Gastroesophageal sphincter (tissue), 3 donors: Measurements from ENCODE around the gene ACO1.

Source experiments
- EP300 ChIP-seq: sonication (generic); formaldehyde crosslinking; IDR thresholded peaks from one replicate; pipeline ENCODE4 v1.6.1; 2017; ENCODE audit warnings: antibody characterized with exemption, mild to moderate bottlenecking
- POLR2AphosphoS5 ChIP-seq: sonication (generic); formaldehyde crosslinking; IDR thresholded peaks from one replicate; pipeline ENCODE4 v1.6.1; 2017; ENCODE audit warnings: antibody characterized with exemption
- TF ChIP-seq, protein P1 (sequence below), 4 experiments: fragments of 200-600 bp in 2 of 4; fragments of 450-650 bp in 2 of 4; sonication (generic) in 1 of 4; IDR thresholded peaks; one replicate each; pipeline ENCODE4 v1.5.1; 2017 to 2019; ENCODE audit warnings: antibody characterized with exemption in 4 of 4, mild to moderate bottlenecking in 2 of 4, moderate library complexity in 2 of 4

DNA sequence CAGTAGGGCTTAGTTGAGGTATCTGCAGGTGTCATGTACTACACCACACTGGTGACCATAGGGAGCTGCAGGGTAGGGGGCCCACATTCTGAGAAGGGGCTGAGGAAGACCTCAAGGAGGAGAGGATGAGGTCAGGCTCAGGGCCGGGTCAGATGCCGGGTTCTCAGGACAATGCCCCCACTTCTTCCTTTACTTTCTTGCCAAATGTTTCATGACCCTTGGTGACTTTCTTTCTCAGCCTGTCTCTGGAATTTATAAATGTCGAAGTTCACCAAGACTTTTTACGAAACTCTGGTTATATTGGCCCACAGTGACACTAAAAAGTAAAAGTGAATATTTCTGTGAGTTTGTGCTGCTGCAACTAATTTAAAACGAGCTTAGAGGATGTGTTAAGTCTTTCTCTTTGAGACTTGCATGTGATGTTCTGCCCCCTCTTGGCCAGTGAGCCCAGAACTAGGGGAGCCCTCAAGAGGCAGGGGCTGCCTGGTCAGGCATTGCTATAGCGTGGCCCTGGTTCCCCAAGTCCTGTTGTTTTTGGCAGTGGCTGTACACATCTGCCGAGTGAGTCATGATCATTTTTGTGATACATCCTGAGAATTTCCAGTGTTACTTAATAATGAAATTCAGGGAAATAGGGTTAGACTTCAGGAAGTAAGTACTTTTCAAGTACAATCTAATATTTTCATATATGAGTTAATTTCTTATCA lies 11.2 kb downstream of the ACO1 start:
- TF ChIP-seq EP300 (no peak), POLR2AphosphoS5 (no peak)
- TF ChIP-seq, protein P1, sequence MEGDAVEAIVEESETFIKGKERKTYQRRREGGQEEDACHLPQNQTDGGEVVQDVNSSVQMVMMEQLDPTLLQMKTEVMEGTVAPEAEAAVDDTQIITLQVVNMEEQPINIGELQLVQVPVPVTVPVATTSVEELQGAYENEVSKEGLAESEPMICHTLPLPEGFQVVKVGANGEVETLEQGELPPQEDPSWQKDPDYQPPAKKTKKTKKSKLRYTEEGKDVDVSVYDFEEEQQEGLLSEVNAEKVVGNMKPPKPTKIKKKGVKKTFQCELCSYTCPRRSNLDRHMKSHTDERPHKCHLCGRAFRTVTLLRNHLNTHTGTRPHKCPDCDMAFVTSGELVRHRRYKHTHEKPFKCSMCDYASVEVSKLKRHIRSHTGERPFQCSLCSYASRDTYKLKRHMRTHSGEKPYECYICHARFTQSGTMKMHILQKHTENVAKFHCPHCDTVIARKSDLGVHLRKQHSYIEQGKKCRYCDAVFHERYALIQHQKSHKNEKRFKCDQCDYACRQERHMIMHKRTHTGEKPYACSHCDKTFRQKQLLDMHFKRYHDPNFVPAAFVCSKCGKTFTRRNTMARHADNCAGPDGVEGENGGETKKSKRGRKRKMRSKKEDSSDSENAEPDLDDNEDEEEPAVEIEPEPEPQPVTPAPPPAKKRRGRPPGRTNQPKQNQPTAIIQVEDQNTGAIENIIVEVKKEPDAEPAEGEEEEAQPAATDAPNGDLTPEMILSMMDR (IDR thresholded peaks at IDR 0.05) = no peak
